Islet precursor cell (in vitro differentiated cells): ENCODE measurements around the gene FZR1.
"Not testable (repeated sequence)": the region's sequence is repeated elsewhere in the genome, so short reads cannot be mapped to it uniquely, and the experiment has no call there.

Source experiments
- DNase-seq: peaks from one replicate; pipeline ENCODE4 v3.0.0-alpha.2; 2018

The FZR1 gene

DNA sequence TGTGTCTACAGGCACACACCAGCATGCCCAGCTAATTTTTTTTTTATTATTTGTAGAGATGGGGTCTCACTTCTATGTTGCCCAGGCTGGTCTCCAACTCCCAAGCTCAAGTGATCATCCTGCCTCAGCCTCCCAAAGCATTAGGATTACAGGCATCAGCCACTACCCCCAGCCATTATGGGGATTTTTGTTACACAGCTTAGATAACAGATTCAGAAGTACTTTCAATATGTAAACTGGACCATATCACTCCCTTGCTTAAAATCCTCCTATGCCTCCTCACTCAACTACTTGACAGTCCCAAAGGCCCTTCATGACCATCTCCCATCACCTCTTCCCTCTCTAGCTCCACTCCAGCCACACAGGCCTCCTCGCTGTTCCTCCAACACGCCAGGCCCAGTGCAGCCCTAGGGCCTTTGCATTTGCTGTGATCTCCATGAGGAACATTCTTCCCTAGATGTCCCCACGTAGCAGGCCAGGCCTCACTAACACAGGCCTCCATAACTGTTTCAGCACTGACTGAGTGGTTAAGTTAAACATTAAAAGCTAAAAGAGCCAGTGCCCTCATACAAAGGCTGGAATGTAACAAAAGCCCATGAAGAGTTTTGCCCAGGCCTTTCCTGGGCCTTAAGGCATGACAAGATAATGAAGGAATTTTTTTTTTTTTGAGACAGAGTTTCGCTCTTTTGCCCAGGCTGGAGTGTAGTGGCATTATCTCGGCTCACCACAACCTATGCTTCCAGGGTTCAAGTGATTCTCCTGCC is 8.2 kb upstream of the FZR1 start:
- DNase-seq, result no peak

DNA sequence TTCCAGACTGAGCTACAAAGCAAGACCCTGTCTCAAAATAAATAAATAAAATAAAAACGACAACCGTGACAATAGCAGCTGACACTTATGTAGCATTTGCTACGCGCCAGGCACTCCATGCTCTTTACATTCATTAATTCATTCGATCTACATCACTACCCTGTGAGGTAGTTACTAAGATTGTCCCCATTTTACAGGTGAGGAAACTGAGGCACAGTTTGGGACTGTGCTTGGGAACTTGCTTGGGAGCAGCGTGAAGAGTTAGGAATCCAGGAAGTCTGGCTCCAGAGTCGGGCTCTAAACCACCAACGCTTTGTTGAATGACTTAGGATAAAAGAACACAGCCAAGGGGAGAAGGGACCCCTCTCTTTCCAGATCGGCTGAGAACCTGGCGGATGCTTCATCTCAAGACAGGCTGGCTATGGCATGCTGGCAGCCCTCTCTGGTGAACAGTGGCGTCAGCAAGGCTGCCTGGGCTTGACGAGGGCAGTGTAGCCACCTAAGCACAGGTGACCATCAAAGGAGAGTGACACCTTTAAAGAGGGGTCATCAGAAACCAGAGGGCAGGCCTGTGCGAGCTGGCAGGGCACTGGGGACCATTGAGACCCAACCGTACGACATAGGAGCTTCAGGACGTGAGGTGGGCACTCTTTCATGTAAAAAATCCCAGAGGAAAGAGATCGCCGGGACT is 6.2 kb upstream of the FZR1 start:
- DNase-seq, result peak; percentile 49

DNA sequence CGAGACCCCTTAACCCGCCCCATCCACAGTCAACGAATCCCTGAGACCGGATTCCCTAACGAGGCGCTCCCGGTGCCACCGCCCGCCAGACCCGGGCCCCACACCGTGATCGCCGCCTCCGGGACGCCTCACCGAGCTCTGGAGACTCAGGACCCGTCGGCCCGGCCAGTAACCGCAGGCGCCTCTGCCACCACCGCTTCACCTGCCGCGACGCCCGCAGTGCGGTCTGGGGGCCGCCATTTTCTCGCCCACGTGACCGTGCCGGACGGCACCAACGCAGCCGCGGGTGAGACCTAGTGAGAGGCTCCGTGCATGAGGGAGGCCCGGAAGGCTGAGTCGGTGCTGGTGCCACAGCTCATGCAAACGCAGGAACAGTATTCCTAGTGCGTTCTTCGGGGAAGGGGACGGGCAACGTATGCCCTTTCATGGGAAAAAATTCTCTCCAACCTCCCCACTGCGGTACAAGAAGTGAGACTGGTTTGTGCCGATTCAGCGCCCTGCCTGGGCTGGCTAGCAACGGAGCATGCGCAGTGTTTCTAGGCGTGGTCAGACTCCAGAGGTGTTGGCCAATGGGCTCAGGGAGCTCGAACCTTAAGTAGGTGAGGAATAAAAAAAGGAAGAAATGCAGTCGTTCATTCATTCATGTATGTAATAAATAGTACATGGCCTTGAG is 5.5 kb upstream of the FZR1 start, which contains the start of gene DOHH:
Gene DOHH (minus strand): TSS at position 246 of the 673 bp plus-strand sequence. CDS start 3,860 bp downstream, outside the sequence.
- DNase-seq, result peak; percentile 97

DNA sequence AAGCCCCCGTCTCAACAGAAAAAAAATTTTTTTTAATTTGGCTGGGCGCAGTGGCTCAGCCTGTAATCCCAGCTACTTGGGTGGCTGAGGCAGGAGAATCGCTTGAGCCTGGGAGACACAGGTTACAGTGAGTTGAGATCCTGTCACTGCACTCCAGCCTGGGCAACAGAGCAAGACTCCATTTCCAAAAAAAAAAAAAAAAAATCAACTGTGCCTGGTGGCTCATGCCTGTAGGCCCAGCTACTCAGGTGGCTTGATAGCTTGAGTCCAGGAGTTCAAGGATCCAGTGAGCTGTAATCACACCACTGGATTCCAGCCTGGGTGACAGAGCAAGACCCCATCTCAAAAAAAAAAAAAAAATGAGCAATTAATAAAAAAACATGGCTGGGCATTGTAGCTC is 4.3 kb upstream of the FZR1 start:
- DNase-seq, result no peak

DNA sequence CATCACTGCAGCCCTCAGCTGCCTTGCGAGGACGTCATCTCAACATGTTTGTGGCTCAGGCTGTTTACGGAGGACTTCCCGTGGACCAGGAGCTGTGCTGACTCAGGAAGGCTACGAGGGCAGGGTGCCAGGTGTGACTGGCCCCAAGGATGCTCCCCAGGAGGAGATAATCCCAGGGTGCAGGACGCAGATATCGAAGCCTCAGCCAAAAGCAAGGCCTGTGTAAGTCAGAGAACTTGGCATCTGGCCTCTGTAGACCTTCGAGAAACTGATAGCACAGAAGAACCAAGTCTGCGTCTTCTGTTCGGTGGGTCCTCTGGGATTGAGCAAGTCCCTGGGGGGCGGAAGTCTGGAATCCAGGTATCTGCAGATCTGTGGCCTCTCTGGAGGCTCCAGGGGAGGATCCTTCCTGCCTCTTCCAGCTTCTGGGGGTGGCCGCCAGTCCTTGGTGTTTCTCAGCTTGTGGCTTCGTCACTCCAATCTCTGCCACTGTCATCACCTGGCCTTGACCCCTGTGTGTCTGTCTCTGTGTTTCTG is 3.0 kb upstream of the FZR1 start:
- no peak for DNase-seq

DNA sequence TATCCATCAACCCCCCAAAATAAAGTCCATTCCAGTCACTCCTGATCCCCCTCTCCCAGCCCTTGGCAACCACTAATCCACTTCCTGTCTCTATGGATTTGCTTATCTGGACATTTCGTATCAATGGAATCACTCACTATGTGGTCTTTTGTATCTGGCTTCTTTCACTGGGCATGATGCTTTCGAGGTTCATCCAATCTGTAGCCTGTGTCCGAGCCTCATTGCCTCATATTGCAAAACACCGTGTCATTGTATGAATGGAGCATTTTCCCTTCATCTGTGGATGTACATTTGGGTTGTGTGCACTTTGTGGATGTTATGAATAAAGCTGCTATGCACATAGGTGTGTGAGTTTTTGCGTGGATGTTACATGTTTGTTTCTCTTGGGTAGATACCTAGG is 1.4 kb upstream of the FZR1 start:
- no peak for DNase-seq

DNA sequence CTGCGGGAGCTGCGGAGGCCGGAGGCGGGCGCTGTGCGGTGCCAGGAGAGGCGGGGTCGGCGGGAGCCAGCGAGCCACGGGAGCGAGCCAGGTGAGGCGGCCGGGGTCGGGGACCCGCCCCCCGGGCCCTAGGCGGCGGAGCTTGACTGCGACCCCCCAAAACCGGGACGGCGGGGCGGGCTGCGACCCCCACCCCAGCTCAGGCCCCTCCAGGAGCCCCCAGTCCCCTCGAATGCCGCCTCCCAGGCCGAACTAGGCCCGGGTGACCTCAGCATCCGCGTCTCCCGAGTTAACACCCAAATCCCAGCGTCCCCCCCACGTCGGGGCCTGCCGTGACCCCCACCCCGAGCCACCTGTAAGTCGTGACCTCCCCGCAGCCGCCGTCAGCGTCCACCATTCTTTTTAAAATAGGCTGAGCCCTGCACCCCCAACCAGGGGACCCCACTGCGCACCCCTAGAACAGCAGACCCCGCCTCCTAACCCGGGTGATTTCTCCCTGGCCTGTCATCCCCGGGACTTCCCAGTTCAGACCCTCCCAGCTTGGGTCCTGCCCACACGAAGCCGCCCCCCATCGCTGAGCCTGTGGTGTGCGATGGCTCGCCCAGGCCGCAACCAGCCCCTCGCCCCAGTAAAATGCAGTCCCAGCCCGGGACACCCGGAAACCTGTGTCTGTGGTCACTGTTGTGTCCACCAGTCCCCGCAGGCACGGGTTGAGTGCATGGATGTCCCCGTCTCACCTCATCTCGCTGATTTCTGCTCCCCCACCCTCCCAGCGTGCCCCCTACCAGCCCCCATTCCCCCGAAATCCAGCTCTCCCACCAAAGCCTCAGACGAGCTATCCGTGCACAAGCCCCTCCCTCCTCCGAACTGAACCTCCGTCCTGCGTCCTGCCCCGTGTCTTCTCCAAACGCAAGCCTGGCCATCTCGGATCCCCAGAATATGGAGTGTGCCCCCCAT is 551 bp downstream of the FZR1 start:
- DNase-seq, result no peak

DNA sequence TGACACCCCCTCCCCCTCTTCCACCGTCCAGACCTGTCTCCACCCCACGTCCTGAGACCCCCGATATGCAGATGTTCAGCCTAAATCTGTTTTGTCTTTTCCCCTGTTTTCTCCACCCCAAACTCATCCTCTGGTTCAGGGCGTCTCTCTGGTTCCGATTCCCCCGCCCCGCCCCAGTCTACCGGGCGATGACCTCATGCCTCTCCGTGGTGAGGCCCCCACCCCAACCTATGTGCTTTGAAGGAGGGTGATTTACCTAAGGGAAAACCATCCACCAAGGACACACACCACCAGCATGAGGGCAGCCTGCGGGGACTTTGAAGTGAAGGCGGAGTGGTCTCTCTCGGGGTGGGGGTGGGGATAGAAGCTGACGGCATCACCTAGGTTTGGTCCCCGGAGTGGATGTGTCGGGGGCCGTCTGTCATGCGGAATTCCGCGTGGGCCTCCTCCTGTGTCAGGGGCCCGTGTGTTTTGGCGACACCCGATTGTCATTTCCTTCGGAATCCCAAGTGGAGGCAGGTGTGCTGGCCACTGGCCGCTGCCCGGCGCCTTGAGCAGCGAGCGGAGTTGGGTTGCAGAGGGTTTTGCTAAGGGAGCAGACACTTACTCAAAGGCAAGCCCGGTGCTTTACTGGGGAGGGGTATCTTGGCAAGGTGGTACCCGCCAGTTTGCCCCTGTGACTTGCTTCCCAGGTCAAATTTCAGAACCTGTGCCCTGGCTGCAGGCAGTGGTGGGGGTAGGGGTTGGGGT is 1.4 kb downstream of the FZR1 start:
- peak; percentile 74 for DNase-seq

DNA sequence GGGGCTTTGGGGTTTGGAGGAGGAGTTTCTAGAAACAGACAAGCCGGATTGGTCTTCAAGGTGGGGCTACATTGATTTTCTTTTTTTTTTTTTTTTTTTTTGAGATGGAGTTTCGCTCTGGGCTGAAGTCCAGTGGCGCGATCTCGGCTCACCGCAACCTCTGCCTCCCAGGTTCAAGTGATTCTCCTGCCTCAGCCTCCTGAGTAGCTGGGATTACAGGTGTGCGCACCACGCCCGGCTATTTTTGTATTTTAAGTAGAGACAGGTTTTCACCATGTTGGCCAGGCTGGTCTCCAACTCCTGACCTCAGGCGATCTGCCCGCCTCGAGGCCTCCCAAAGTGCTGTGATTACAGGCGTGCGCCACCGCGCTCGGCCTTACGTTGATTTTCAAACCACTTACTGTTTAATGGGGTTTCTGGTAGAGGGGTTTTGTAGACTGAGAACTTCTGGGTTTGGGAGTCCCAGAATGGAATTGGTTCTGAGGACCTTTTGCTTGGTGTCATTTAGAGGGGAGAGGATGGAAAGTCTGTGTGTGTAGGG is 2.1 kb downstream of the FZR1 start:
- DNase-seq, result not testable (repeated sequence)

DNA sequence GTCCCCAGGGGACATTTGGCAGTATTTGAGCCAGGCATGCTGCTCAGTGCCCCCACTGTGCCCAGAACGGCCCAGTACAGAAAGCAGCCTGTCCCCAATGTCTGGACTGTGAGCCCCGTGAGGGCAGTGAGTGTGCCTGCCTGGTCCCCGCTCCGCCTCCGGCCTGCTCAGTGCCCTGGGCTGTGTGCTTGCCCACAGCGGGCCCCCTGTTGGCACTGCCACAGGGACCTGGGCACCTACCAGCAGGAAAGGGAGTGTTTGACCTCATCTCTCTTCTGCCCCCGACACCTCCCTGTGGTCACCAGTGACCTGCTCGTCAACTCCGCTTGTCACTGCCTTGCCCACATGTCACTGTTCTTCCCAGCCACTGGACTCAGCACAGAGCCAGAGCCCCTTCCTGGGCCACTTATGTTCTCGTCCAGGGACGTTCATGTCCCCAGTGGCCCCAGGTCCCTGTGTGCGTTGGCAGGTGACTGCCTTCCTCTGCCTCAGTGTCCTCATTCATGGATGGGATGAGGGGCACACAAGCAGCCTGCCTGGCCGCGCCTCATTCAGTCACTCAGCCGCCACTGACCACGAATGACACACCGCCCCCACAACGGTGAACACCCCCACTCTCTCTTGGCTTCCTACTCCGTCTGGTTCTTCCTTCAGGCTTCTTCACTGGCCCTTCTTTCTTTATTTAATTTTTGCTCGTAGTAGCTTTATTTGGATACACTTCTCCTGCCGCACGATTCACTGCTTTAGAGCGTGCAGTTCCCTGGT is 2.8 kb downstream of the FZR1 start:
- no peak for DNase-seq

DNA sequence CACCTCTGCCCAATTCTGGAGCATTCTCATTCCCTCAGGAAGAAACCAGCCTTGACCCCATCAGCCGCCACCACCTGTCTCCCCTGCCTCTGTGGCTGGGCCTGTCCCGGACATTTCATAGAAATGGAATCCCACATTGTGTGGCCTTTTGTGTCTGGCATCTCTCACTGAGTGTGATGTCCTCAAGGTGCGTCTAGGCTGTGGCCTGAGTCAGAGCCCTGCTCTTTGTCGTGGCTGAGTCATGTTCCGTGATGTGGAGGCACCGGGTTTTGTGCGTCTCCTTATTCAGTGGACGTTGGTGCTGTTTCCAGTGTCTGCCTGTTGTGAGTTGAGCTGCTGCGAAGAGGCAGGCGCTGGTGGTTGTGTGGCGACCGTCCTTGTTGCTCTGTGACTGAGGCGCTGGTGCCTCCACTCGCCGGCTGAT is 3.5 kb downstream of the FZR1 start:
- peak; percentile 91 for DNase-seq

DNA sequence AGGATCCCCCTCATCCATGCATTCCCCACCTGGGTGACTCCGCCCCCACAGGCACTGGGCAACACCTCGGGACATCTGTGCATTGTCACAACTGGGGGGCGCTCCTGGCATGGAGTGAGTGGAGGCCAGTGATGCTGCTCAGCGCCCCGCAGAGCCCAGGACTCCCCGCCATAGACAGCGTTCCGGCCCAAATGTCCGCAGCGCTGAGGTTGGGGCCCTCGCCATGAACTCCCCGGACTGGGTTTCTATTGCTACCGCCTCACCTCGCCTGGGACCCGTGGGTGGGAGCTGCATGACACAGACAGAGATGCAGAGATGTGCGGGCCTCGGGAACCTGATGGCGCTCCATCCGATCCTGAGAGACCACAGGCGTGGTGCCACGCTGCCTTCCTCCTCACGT is 4.6 kb downstream of the FZR1 start:
- DNase-seq, result no peak

DNA sequence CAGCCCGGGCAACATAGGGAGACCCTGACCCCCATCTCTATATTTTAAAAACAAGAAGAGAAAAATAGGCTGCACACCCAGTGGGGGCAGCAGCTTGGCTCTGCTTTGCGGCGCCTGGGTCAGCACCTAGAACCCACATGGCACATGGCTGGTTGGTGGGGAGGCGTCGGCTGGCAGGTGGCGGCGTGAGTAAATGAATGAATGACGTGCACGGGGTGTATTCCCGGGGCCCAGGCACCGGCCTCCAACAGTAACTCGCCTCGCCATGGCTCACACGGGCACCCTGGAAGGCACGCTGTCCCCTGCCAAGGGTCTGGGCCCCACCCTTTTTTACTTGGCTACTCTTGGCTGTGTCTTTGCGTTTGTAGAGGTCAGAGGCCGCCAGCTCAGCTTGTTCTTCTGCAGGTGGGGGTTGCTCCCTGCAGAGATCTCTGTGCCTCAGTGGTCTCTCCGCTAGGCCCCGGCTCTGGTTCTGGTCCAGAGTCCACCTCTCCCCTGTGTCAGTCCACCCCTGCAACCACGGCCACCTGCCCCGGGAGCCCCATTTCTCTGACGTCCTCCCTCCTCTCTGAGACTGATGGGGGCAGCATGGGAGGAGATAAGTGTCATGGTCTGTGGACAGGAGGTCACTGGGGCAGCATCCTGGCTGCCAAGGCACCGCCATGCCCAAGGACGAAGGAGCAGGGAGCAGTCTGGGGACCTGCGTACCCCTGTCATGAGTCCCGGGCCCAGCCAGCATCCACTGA is 5.6 kb downstream of the FZR1 start:
- DNase-seq, result no peak

DNA sequence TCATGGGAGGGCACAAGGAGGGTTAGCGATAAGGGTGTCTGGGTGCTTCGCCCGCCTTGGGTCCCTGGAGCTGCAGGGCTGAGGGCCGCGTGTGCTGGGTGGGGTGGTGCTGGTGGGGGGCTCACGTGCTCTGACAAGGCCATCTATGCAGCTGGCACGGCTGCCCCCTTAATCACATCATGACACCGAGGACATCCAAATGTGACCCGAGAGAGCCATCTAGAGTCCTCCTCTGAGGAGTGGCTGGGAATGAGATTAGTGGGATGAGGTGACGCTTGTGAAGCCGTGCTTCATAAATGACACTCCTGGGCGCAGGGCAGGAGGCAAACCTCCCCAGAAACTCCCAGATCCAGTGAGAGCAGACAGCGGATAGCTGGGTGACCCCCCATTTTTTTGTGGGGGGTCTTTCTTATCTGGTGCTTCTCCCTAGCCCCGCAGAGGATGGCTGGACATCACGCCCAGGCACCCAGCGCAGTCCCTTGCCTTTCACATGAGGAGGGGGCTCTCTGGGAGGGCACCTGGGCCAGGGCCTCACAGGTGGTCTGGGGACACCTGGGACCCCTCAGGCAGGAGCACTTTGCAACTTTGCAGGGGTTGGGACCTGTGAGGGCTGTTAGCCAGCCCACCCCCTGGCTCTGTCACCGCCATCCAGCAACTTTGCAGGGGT is 6.6 kb downstream of the FZR1 start:
- DNase-seq, result no peak

DNA sequence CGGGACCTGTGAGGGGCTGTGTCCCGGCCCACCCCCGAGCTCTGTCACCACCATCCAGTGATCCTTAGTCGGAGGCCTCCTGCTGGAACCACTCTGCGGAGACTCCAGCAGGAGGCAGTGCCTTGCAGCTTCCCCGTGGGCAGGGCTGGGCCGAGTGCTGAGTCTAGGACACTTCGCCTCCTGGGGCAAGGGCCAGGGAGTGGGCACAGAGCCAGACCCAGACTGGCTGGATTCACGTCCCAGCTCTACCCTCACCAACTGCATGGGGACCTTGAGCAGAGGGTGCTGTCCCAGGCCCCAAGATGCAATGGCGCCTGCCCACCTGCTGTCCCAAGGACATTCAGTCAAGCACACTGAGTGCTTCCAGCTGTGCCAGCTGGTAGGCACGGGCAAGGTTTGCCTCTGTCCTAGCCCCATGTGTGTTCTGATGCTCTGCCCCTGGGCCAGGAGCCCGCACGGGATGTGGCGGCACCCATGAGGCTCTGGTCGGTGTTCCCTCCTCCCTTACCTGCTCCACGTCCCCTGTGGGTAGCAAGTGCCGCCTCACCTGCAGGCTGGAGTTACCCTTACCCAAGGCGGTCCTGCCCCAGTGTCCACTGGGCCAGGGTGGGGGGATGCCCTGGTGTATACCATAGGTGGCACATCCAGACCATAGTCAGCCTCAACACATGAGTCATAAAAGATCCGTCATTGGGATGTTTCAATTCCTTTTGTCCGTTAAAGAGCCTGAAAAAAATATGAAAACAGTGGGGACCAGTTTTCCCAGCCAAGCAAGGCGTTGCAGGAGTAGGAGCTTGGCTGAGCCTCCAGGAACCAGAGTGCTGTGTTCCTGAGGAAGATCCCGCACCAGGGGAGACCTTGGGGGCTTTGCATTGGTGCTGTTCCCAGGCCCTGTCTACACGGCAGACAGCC is 7.4 kb downstream of the FZR1 start:
- DNase-seq, result no peak

DNA sequence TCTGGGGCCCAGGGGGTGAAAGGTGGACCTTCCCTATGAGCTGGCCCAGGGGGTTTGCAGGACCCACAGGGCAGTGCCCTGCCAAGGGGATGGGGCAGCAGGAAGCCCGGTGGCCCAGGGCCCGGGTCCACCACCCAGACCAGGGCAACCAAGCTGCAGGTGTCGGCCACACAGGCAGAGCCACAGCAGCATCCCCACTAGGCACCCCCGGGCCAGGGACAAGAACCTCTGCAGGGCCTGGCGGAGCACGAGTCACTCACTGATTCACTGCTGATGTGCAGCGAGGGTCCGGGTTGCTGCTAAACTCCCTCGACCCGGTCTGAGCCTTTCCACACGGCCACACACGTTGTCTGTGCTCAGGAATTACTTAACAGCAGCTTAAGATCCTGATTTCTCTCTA is 8.8 kb downstream of the FZR1 start:
- DNase-seq, result no peak

DNA sequence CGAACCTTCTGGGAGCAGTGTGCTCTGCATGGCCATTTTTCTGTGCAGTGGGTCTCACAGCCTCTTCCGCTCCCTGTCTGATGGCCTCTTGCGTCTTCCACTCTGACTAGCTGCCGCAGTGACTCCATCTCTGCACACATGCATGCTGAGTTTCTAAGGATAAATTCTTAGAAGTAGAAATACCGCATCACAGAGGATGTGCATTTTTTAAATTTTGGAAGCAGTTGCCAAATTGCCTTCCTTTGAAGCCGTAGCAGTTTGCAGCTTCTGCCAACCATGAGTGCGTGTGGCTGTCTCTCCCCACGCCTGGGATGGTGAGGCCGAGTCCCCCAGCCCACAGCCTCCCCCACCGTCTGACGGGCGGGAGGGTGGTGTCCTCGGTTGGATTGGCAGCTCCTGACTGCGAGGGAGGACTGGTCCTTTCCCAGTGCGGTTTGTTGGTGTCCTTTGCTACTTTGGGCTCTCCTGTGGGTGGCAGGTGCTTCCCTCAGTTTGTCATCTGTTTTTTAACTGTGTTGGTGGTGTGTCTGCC is 9.8 kb downstream of the FZR1 start:
- DNase-seq, result no peak

DNA sequence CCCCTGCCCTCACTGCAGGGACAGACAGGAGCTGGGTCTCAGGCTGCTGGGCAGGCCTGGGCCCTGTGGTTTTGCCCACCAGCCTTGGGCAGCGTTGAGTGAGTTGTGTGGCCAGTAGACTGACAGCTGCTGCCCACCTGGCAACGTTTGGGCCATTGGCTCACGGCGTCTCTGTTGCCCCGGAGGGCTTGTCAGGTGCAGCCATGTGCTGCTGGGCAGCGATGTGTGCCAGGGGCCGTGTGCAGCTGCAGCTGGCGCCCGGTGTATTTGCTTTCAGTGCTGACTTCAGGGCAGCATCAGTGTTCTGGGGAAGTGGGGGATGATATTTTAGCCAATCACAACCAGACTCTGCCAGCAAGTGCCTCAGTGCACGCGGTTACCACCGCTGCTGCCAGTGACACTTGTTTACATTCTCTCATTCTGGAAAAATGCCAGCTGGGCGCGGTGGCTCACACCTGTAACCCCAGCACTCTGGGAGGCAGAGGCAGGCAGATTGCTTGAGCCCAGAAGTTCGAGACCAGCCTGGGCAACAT is 10.6 kb downstream of the FZR1 start:
- DNase-seq, result no peak
